22Rv1 (cell line): ENCODE data around the gene TPST2.

ENCODE experiments used
- CTCF ChIP-seq: fragments of 450-650 bp; IDR thresholded peaks from 2 replicates; pipeline ENCODE4 v1.5.1; 2017; ENCODE audit warnings: mild to moderate bottlenecking
- ZFX ChIP-seq: fragments of 450-650 bp; IDR thresholded peaks from 2 replicates; pipeline ENCODE4 v1.6.1; 2017; ENCODE audit warnings: antibody characterized with exemption, borderline replicate concordance

DNA sequence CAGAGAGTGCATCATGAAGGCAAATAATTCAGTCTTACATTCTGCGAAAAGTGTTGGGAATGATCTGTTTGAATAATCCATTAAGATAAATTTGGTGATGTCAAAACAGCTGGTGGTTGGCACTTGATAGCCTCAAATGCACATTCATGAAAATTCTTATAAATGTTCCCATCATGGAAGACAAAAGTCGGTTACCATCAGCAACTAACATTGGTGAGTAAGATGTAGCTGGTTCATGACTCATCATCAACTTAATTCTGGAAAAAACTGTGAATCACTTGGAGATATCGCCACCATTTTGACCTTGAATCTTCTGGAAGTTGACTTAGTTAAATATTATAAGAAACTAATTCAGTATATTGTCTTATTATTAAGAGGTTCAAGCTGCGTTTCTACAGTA, 16.7 kb upstream of the TPST2 start:
- TF ChIP-seq CTCF (no peak), ZFX (no peak)
